ENCODE data around the gene MAP3K2.
A peak's percentile ranks its signal among the peaks of the same experiment; 100 is the strongest.

Gene MAP3K2

DNA sequence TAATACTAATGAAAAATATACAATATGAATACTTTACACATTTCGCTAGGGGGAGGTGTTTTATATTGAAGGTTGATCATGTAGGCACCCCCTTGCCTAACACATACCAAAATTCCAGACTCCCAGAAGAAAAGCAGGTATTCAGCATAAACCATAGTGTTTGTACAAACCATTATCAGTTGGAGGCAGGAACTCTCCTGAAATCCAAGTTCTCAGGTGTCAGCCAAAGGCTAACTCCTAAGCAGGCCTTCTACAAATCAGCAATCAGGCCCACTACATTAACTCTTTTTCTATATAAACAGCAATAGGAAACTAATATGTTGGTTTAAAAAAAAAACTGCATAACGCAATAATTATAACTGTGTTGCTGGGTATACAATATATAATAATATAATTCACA is 44.5 kb downstream of the MAP3K2 start:
- no peak for DNase-seq

DNA sequence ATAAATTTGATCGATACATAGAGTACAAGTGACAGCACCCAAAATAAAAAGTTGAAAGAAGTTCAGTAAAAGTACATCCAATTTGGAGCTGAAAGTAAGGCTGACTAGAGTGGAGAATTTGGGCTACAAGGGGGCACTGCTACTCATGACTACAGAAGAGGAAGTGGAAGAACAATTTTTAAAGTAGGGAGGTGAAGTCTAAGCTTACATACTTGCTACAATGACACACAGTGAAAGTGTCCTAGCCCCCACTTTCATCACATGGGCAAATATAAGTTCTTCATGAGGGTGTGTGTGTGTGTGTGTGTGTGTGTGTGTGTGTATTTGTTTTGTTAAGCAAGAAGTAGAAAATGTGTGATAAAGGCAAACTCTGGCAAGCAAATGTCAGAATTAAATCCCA is 45.7 kb downstream of the MAP3K2 start:
- DNase-seq: no peak

DNA sequence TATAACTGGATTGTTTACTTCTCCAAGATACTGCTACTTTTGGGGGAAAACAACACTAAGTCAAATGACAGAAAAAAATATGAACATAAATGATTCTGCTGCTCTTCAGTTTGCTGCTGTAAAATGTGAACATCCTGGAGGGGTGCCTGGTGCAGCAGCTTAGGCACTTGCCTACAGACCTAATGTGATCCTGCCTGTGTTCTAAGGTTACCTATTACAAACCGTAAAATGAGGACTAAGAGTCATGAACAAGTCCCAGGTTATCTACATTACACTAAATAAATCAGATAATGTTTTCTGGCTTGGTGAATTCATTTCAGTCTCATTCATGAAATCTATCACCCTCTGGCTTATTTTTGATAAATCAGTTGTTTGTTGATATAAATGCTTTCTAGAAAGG is 55.4 kb downstream of the MAP3K2 start:
- no peak for DNase-seq

DNA sequence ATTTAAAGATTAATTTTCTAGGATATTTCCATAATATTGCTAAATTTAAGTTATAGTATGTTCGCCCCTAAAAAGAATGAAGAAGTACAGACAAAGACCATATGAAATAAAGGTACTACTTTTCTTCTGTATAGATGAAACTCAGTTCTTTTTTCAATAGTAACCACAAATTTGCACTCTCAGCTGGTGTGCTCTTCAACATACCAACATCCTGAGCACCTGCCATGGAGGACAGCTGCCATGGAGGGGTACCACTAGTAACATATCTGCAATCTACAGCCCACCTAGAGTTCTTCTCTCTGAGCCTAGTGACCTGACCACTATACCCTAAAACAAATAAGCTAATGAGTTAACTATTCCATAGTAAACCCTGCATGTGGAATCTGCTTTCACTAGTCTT is 57.0 kb downstream of the MAP3K2 start:
- DNase-seq: no peak

DNA sequence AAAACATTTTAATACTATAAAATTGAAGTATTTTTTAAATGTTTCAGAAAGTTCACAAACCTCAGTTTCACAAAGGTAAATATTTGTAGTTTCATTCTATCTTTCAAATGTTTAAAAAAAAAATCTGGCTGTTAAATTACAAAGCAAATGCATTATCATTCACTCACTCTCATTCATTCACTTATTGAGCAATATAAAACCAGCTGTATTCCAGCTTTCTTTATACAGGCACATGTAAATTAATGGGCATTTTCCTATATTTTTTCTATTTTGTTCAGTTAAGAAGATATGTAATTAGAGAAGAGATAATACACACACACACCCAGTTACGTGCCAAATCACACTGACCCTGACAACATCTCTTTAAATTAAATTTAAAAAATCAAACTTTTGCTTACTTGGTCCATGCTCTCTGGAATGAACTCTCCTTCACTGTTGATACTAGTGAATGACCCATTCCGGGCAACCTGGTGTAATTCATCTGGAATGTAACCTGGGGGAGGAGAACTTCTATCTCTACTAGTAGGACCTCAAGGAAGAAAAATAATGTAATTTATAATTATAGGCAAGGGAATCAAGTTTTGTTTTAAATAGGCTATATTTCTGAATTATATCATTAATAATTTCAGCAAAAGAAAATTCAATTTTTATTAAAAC is 61.4 kb downstream of the MAP3K2 start:
- DNase-seq: no peak

DNA sequence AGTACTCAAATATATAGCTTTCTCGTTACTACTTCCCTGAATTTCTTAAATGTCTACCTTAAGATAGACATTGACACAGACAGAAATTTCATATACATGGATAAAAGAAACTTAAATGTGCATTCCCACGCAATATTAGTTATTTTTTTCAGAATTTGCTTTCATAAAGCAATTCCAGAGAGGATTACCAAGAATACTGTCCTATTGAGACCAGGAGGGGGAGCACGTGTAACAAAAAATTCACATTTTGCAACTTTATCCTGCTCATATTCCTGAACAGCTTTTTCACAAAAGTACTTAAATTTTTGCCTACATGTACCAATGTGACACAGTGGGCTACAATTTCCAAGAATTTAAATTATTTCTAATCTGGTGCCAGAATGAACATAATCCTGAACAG is 63.1 kb downstream of the MAP3K2 start:
- no peak for DNase-seq

DNA sequence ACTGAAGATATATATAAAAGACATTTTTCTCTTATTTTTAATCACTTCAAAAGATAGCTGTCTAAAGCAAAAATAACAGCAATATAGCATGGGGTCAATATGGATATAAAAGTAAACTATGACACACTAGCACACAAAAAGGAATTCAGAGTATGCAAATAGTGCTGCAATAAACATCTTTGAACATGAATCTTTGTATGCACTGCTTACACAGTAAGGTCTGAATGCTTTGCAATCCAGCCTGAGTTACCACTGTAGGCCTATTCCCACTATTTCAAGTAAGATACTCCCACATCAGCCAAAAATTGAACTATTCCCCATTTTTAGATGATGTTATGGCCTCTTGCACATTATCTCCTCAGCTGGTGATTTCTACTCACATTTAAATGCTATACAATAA is 66.5 kb downstream of the MAP3K2 start:
- no peak for DNase-seq

DNA sequence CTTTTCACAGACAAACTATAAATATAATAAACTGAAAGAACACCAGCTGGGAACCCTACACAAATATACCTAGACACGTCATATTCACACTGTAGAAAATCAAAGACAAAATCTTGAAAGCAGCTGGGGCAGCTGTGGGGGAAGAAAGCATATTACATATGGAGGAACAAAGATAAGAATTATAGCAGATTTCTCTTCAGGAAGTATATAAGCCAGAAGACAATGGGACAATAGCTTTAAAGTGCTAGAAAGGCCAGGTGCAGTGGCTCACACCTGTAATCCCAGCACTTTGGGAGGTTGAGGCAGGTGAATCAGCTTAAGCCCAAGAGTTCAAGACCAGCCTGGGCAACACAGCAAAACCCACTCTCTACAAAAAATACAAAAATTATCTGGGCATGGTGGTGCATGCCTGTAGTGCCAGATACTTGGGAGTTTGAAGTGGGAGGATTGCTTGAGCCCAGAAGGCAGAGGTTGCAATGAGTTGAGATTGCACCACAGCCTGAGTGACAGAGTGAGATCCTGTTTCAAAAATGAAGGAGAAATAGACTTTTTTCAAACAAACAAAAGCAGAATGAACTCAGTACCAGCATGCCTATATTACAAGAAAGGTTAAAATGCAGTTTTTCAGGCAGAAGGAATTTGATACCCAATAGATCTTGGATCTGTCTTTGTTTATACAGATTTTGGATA is 67.0 kb downstream of the MAP3K2 start:
- no peak for DNase-seq

DNA sequence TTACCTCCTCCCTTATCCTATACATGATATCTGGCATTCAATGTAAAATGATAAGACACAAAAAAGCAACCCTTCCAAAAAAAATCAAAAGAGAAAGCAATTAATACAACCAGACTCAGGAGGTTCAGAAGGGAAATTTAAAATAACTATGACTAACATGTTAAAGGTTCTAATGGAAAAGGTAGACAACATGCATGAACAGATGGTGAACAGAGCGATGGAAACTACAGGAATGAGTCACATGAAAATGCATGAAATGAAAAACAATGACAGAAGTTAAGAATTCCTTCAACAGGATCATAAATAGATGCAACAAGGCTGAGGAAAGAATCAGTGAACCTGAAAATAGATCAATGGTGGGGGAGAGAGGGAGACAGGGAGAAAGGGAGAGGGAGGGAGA is 67.7 kb downstream of the MAP3K2 start:
- no peak for DNase-seq

DNA sequence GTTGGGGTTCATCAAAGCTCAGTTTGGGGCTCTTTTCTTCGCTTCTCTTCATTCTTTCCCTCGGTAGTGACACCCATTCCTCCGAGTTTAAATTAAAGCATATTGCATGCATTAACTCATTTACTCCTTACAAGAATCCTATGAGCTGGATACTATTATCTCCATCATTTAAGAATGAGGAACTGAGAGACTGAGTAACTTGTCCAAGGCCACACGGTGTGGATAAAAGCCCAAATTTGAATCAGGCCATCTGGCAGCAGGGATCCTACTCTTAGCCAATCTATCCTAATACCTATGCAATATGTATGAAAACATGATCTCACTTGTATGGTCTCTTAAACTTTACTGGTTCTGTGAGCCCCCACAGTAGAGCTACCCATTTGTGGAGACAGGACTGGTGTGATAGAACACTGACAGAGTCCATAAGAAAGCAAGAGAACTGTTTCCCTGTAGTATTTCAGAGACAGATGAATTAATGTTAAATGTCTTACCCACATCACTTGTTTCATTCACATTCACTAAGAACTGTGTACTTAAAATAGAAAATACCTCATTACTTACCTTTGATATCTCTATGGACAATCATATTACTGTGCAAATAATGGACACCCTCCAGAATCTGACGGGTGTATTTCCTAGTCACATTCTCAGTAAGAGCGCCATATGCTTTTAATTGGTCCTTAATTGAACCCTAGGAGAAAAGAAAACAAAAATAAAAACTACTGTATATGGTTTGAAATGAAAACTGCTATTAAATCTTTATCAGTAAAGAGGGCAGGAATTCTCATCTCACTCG is 73.4 kb downstream of the MAP3K2 start:
- DNase-seq: peak; percentile 13

DNA sequence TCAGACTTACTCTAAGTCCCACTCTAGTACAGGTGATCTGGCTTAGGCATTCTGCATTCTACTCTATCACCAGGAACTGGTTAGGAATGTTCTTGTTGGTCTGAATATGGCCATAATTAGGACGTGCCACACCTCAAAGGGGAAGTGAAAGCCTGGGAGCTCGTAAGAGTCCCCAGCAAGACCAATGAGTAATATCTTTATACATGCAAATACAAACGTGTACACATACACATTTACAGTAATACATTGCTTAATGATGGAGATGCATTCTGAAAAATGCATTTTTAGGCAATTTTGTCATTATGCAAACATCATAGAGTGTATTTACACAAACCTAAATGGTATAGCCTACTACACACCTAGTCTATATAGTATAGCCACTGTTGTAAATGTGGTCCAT is 74.4 kb downstream of the MAP3K2 start:
- DNase-seq: no peak

DNA sequence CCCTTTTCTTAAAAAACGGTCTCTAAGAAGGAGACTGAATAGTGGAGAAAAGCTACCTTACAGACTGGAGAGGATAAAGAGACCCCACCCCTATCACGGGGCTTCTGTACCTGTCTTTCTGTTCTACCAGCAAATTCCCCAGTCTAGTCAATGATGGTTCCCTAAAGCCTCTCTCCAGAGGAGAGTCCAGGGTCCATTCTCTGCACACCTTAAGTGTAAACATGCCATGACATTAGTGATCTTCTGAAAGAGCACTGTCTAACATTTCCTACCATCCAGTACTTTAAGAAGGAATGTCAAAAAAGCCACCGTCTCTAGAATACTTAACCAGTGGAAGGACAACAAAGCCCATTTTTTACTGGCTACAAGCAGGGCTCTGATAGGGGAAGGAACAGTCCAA is 76.8 kb downstream of the MAP3K2 start:
- DNase-seq: no peak

DNA sequence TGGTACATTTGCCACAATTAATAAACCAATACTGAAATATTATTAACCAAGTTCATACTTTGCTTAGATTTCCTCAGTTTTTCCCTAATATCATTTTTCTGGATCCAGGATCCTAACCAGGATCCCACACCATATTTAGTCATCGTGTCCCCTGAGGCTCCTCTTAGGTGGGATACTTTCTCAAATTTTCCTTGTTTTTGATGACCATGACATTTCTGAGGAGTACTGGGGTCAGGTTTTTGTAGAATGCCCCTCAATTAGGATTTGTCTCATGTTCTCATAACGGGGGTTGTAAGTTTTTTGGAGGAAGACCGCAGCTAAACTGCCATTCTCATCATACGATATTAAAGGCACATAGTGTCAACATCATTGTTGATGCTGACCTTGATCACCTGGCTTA is 78.3 kb downstream of the MAP3K2 start:
- no peak for DNase-seq

DNA sequence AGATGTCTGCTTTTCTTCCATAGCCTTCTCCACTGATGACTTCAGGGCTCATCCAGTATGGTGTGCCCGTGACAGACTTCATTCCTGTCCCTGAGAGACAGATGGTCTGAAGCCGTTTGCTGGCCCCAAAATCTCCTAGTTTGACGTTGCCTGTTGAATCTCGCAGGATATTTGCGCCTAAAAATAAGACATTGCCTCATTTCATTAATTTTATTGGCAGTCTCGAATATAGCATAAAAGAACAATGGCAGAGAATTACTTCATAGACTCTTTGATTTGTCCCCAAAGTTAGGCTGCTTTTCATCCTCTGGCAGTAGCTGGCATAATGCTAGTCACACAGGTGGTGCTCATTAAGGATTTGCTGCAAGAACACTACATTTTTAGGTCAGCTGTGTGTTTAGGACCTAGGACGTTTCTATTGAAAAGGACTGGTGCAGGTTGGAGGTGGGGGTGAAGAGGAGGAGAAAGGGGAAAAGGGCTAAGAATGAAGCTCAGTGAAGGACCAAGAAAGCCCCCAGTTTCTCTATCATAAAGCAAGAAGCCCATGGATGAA is 79.1 kb downstream of the MAP3K2 start:
- DNase-seq: no peak

DNA sequence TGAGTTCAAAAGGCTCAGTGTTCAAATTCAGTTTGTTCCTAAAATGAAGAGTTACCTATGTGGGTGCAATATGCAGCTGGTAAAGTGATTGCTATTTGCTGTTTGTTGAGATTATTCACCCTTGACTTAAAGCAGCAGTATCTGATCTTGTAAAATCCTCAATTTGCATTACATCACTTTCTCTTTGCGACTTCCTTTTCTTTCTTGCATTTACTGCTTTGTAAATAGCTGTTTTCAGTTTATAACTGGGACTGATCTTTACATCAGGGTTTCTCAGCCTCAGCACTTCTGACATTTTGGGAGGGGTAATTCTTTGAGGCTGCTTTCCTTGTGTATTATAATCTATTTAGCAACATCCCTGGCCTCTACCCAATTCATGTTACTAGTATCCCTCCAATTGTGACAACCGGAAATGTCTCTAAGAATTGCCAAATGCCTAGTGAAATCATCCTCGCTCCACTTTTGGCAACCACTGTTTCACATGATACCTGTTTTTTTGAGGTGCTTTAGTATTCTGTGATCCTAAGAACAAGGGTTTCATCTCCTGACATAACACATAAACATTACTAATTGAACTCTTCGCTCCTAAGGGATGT is 81.7 kb downstream of the MAP3K2 start:
- no peak for DNase-seq

DNA sequence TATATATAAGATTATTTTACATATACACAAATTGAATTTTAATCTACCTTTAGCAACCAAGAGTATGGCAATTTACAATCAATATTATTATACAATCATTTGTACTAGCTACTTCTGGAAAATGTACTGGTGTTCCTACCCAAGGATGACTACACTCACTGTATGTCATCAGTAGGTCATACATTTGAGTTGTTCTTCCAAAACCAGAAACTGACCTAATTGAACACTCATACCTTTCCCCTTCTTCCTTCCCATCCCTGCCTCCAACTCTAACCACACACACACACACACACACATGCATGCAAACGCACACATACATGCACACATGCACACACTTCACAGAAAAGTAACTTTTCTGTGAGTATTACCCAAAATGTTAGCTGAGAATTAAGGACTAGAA is 85.6 kb downstream of the MAP3K2 start:
- no peak for DNase-seq

DNA sequence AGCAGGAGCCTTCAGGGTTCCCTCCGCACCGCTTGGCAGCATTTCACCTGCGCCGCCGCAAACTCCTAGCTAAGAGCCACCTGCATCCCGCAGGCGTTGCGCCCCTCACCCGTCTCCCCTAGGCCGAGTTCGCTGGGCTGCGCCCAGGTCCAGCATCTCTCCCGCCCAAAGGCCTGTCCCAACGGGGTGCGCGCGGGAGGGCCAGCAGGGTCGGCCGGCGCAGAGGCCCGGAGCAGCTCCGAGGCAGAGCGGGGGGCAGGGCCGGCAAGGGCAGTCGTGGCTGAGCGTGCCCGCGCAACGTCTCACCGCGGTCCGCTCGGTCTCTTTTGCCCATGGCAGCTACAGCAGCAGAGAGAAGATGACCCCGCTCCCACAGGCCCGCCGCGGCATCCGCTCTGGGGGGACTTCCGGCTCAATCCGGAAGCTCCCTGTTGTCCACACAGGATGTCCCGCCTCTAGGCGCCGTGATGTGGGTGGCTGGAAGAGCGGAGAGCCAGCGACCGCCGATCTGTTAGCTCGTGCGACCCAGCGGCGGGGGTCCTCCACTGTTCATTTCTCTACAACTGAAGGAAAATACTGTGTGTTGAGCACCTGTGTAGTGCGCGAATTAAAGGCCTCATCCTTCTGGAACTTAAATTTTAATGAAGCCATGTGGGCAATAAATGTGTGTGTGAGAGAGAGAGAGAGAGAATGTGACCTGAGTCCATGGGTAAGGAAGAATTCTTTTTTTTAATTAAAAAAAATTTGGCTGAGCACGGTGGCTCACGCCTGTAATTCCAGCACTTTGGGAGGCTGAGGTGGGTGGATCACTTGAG is 93.8 kb downstream of the MAP3K2 start, which contains the start of gene ERCC3:
Gene ERCC3 (minus strand): TSS at position 397 of the 815 bp plus-strand sequence. CDS start 63 bp downstream, at position 334.
- DNase-seq: peak; percentile 83

DNA sequence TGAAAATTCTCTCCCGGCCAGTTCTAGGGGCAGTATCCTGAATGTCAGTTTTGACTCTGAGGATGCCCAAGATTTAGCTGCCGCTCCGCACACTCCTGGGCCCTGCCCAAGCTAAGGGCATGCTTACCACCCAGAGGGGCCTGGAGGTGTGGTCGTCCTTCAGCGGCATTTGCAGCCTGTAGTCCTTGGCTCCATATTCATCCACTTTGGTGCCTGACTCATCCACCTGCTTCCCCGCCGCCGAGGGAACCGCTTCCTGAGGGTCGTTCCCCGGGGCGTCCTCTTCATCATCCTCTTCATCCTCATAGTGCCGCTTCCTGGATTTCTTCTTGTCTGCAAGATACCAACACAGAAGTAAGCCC is 94.4 kb downstream of the MAP3K2 start:
- DNase-seq: no peak

DNA sequence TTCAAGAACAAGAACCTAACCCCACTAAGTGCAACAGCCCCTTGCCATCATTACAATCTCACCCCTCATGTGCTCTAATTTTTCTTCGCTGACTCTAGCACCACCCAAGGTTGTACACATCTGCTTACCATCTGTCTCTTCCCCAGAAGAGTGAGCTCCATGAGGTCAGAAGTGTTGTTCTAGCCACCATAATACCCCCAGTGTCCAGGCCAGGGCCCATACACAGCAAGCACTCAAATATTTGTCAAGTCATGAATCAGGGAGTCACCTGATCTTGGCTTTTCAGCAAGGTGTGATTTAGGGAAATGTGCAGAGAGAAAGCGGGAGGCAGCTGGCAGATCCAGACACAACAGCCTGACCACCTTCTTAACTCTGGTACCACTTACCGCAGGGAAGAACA is 99.5 kb downstream of the MAP3K2 start:
- DNase-seq: no peak

DNA sequence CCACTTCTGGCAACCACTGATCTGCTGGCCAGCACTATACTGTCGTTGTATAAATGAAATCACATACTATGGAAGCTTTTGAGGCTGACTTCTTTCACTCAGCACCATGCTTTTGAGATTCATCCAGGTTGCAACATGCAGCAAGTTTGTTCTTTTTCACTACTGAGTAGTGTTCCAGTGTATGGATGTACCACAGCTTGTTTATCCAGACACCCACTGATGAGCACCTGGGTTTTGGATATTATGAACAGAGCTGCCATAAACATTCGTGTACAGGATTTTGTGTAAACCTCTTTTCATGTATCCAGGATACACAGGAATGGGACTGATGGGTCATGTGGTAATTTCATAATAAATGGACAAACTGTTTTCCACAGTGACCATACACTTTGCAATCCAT is 104.5 kb downstream of the MAP3K2 start:
- DNase-seq: no peak

DNA sequence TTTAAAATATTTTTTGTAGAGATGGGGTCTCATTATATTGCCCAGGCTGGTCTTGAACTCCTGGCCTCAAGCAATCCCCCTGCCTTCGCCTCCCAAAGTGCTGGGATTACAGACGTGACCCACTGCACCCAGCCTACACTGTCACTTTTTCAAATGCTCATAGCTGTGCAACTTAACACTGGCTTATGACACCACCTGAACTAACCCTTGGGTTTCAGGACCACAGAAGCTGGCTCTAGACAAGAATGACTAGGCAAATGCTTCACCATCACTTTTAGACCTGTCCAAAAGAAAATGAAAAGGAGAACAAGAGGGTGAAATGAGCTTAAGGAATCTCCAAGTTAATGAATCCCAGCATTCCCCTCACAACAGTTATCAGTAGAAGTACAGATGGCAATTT is 107.1 kb downstream of the MAP3K2 start:
- no peak for DNase-seq

DNA sequence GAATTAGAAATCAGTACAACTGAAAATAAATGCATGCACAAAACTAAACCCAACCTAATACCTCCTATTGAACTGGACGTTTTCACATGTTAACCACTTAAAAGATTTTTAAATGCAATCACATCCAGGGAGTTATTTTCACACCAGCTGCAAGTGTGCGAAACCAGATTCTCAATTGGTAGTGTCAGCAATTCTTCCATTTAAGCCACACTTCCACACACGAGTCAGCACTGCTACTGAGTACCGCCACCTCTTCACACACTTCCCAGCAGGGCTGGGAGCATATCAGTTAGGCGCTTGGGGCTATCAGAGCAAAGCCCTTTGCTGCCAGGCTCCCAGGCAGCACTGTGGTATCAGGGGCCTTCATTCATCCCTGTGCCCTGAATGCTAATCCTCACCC is 108.0 kb downstream of the MAP3K2 start:
- no peak for DNase-seq

DNA sequence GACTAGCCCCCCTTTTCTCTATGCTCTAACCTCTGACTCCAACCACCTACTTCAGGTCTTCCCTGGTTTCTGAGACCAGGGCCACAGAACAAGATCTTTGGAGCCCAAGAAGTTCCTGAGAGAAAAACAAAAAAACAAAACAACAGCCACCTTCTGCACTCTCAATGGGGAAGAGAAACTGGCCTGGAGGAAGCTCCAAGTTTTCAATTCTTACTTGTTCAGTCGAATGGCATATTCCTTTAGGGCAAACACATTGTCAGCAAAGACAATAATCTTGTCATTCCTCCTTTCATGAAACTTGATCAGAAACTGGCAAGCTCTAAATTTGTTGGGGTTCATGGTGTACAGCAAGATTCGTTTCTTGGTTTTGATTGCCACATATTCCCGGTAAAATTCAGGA is 108.8 kb downstream of the MAP3K2 start:
- no peak for DNase-seq

Data from NCI-H774 (cell line).